HG03439 (cell line): ENCODE measurements around the gene NCAPG.

Experiments
- ATAC-seq: cut with Tn5 transposase; IDR thresholded peaks from one replicate; pipeline ENCODE4 v1.9.1; 2021; ENCODE audit warnings: mild to moderate bottlenecking, moderate library complexity; ENCODE audit not compliant: unreplicated experiment

The NCAPG gene

GRCh38 chr4:17867276-17867675, 56.5 kb downstream of the NCAPG start:
- no peak for ATAC-seq

GRCh38 chr4:17869327-17869726, 58.5 kb downstream of the NCAPG start:
- no peak for ATAC-seq

- ATAC-seq: peak; percentile 92
Observed at GRCh38 chr4:17875402-17876070, 64.8 kb downstream of the NCAPG start.

GRCh38 chr4:17876943-17877342, 66.2 kb downstream of the NCAPG start:
- ATAC-seq: no peak

- no peak for ATAC-seq
Observed at GRCh38 chr4:17877661-17878060, 66.9 kb downstream of the NCAPG start.

- ATAC-seq: no peak
Observed at GRCh38 chr4:17884063-17884462, 73.3 kb downstream of the NCAPG start.

GRCh38 chr4:17884511-17884910, 73.7 kb downstream of the NCAPG start:
- no peak for ATAC-seq

- ATAC-seq: no peak
Observed at GRCh38 chr4:17889692-17890091, 78.9 kb downstream of the NCAPG start.

GRCh38 chr4:17894421-17894820, 83.6 kb downstream of the NCAPG start:
- no peak for ATAC-seq
